ENCODE results near the gene NEU3. TPM values are rescaled to one million over a fixed set of nuclear protein-coding genes. Genes with fewer than 3 reads are reported as not detected.

NEU3 gene
- total and polyA plus RNA-seq, 2 of the 4 experiments (the other 2 are of a cell fraction) = 5.5 to 10.6 TPM

DNA sequence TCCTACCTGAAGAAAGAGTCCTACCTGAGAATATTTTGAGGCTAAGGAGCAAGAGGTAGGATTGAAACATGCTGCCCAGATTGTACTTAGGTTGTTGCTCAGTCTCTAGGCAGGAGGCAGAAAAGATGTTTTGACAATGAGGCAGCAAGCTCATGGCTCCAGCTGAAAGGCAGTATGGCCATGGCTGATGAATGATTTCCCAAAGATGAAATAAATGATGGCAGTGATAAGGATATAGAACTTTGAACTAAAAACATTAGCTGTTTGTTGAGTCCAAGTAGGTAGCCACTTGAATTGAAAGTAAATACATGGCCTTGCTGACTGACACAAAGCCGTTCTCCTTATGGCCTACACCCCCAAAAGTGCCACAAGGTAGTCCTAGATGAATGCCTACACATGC lies 6.8 kb upstream of the NEU3 start:
- Histone ChIP-seq H2AK9ac (replicated peaks; ENCODE audit: low read depth, low read length, poor library complexity) (no peak overlapping the region), H4K20me1 (ENCODE audit: insufficient read depth, low read length) (no peaks in the 10 kb centered on the region), H3K79me1 (ENCODE audit: low read depth in 1 of 2, low read length in 2 of 2) (no peaks in the 10 kb centered on the region; a peak in 1 of 4 replicates), H2AK5ac (ENCODE audit: low read depth, low read length) (no peak overlapping the region), H3K9ac (ENCODE audit: low read depth, low read length) (no peak overlapping the region), H3K23ac (ENCODE audit: low read depth, low read length) (no peak overlapping the region), H3K27me3 (ENCODE audit: control insufficient read depth, insufficient read depth, low read length) (no peaks in the 10 kb centered on the region), H3K18ac (ENCODE audit: low read depth, low read length) (no peak overlapping the region), H3K4me1 (ENCODE audit: control insufficient read depth, insufficient read depth, low read length) (no peaks in the 10 kb centered on the region), H3K56ac (ENCODE audit: extremely low read depth, insufficient read depth, low read length) (no peak overlapping the region), H3K36me3 (ENCODE audit: control insufficient read depth, insufficient read depth, low read length) (peaks cover 6% of the 10 kb centered on the region; the same call in 1 of the 2 replicates), H4K5ac (ENCODE audit: low read depth, low read length) (no peak overlapping the region), H4K91ac (ENCODE audit: insufficient read depth, low read depth, low read length) (no peak overlapping the region), H2BK20ac (ENCODE audit: low read depth, low read length) (no peak overlapping the region), H3K9me3 (ENCODE audit: control insufficient read depth, insufficient read depth, low read length) (no peaks in the 10 kb centered on the region), H2AFZ (replicated peaks; ENCODE audit: low read length, poor library complexity) (no peak overlapping the region), H3K4me3 (ENCODE audit: insufficient read depth, low read depth, low read length) (no peak overlapping the region), H3K14ac (replicated peaks; ENCODE audit: low read depth, low read length) (no peak overlapping the region), H2BK5ac (ENCODE audit: low read depth, low read length, poor library complexity, severe bottlenecking) (no peak overlapping the region), H3K27ac (ENCODE audit: insufficient read depth, low read length) (no peak overlapping the region), H2BK15ac (ENCODE audit: low read depth, low read length) (no peak overlapping the region), H3K4me2 (ENCODE audit: low read depth, low read length) (no peak overlapping the region), H3K4ac (ENCODE audit: low read depth, low read length) (no peak overlapping the region), H4K8ac (ENCODE audit: low read depth in 2 of 2, low read length in 2 of 2) (no peak overlapping the region), H2BK120ac (ENCODE audit: low read depth, low read length) (no peak overlapping the region), H3K9me1 (ENCODE audit: insufficient read depth, low read length) (peaks cover 5% of the 10 kb centered on the region; the same call in 1 of the 2 replicates)
- DNase-seq (no peak), ATAC-seq (ENCODE audit: low read depth) (no peak)
- ChIA-PET CTCF (interaction anchor here (0.6 kb wide), 1 partner anchor 265 kb away, joined by 3 read pairs; no protein-coding TSS in a partner anchor), POLR2A (ENCODE audit: unreplicated experiment) (no interaction called here)
- in situ Hi-C loops (cut with MboI; ENCODE audit: low sequenced_read_pairs) (no loop called here), dilution Hi-C loops (cut with HindIII; ENCODE audit: low sequenced_read_pairs, unreplicated experiment) (no loop called here), intact Hi-C loops (cut with micrococcal nuclease) (no loop called here)
- no TSS peak for BruUV-seq (replicated peaks)
- WGBS, 2 experiments (ENCODE audit: extremely low coverage in 2 of 2, insufficient read length in 1 of 2) = no CpG with 5 or more reads among the region's 1 CpG
- TF ChIP-seq NFE2L2 (IDR thresholded peaks at IDR 0.05; ENCODE audit: low read depth, low read length) (no peak), MAFK (IDR thresholded peaks at IDR 0.05; ENCODE audit: low read depth, low read length) (no peak), MAZ (IDR thresholded peaks at IDR 0.05; ENCODE audit: borderline replicate concordance, low read depth, low read length) (no peak)
